ENCODE results near the gene OR8D4. TPM values are rescaled to one million over a fixed set of nuclear protein-coding genes. Genes with fewer than 3 reads are reported as not detected.

OR8D4 gene
- total and polyA plus RNA-seq, 2 donors (not counting 3 experiments of a cell fraction or from before 2014, with no cell fraction given), result not detected

DNA sequence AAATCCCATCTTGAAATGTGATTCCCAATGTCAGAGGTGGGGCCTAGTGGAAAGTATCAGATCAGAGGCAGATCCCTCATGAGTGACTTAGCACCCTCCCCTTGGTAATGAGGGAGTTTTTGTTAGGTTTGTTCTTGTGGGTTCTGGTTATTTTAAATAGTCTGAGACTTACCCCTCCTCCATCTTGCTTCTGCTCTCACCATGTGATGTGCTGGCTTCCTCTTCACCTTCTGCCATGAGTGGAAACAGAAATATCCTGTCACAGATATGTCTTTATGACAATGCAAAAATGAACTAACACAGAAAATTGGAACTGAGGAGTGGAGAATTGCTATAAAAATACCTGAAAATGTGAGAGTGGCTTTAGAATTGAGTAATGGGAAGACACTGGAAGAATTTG is 49.6 kb upstream of the OR8D4 start:
- Histone ChIP-seq H3K27ac (ENCODE audit: insufficient read depth, low read depth, low read length) (no peak overlapping the region), H3K4me1 (ENCODE audit: control insufficient read depth, extremely low read depth, insufficient read depth, low read length) (no peaks in the 10 kb centered on the region), H3K4me2 (ENCODE audit: insufficient read depth, low read length) (no peak overlapping the region), H3K9me1 (replicated peaks; ENCODE audit: control insufficient read depth, extremely low read depth, insufficient read depth, low read length) (no peaks in the 10 kb centered on the region), H2AFZ (ENCODE audit: low read depth, low read length) (no peak overlapping the region), H3K4me3 (replicated peaks in 1 of 3; ENCODE audit: insufficient read depth in 1 of 3, low read depth in 1 of 3, low read length in 3 of 3) (no peak overlapping the region), H4K20me1 (replicated peaks; ENCODE audit: control insufficient read depth, extremely low read depth, insufficient read depth, low read length) (no peaks in the 10 kb centered on the region), H3K36me3 (ENCODE audit: control insufficient read depth in 2 of 2, extremely low read depth in 1 of 2, insufficient read depth in 2 of 2, low read length in 2 of 2) (no peaks in the 10 kb centered on the region), H3K9ac (replicated peaks; ENCODE audit: extremely low read depth, insufficient read depth, low read length) (no peak overlapping the region), H3K79me2 (ENCODE audit: control insufficient read depth, insufficient read depth, low read length) (no peaks in the 10 kb centered on the region), H3K9me3 (replicated peaks; ENCODE audit: control insufficient read depth, insufficient read depth, low read length) (no peaks in the 10 kb centered on the region), H3K27me3 (ENCODE audit: control insufficient read depth in 2 of 2, insufficient read depth in 2 of 2, low read length in 2 of 2) (no peaks in the 10 kb centered on the region)
- ChIA-PET CTCF (no interaction called here), POLR2A (no interaction called here)
- no peak for DNase-seq (ENCODE audit: low read depth, low spot score)
- BruUV-seq (replicated peaks), result no TSS peak
- FAIRE-seq, result no peak
- intact Hi-C loops (cut with micrococcal nuclease) (no loop called here), dilution Hi-C loops (cut with MboI; ENCODE audit: extremely low pct_ligation_motif_present, low sequenced_read_pairs) (no loop called here)
- TF ChIP-seq JUN (IDR thresholded peaks at IDR 0.05; ENCODE audit: borderline replicate concordance, insufficient read depth, insufficient read length, low read depth) (no peak), EZH2 (IDR thresholded peaks at IDR 0.05; ENCODE audit: borderline replicate concordance, low read depth, low read length, severe bottlenecking) (no peak), POLR2A (IDR thresholded peaks at IDR 0.05; ENCODE audit: low read depth, low read length) (no peak), POLR2AphosphoS5 (IDR thresholded peaks at IDR 0.05; ENCODE audit: insufficient read depth, low read depth, low read length) (no peak), MYC (IDR thresholded peaks at IDR 0.05; ENCODE audit: low read depth, low read length) (no peak), GATA2 (IDR thresholded peaks at IDR 0.05; ENCODE audit: insufficient read depth, insufficient read length, low read depth, low read length) (no peak), FOS (IDR thresholded peaks at IDR 0.05; ENCODE audit: borderline replicate concordance, insufficient read depth, low read length) (no peak)
- TF ChIP-seq, protein P1, sequence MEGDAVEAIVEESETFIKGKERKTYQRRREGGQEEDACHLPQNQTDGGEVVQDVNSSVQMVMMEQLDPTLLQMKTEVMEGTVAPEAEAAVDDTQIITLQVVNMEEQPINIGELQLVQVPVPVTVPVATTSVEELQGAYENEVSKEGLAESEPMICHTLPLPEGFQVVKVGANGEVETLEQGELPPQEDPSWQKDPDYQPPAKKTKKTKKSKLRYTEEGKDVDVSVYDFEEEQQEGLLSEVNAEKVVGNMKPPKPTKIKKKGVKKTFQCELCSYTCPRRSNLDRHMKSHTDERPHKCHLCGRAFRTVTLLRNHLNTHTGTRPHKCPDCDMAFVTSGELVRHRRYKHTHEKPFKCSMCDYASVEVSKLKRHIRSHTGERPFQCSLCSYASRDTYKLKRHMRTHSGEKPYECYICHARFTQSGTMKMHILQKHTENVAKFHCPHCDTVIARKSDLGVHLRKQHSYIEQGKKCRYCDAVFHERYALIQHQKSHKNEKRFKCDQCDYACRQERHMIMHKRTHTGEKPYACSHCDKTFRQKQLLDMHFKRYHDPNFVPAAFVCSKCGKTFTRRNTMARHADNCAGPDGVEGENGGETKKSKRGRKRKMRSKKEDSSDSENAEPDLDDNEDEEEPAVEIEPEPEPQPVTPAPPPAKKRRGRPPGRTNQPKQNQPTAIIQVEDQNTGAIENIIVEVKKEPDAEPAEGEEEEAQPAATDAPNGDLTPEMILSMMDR (IDR thresholded peaks at IDR 0.05; ENCODE audit: extremely low read depth in 1 of 2, insufficient read depth in 1 of 2, low read depth in 1 of 2, low read length in 2 of 2), result no peak
- TF ChIP-seq, protein P2, sequence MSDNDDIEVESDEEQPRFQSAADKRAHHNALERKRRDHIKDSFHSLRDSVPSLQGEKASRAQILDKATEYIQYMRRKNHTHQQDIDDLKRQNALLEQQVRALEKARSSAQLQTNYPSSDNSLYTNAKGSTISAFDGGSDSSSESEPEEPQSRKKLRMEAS (IDR thresholded peaks at IDR 0.05; ENCODE audit: insufficient read depth, insufficient read length), result no peak
